ENCODE data around the gene RFPL1.

Gene RFPL1

DNA sequence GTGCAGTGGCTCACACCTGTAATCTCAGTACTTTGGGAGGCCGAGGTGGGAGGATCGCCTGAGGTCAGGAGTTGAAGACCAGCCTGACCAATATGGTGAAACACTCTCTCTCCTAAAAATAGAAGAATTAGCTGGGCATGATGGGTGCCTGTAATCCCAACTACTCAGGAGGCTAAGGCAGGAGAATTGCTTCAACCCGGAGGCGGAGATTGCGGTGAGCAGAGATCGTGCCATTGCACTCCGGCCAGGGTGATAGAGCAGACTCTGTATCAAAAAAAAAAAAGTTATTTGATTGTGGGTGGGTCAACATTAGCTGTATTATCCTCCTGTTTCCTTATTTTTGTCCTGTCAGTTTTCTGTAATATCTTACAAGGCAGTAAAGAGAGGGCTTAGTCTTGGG lies 11.9 kb upstream of the RFPL1 start:
- TF ChIP-seq SIN3A (IDR thresholded peaks at IDR 0.05; ENCODE audit: borderline replicate concordance, insufficient read depth, low read length) (no peak), TAF1 (IDR thresholded peaks at IDR 0.05; ENCODE audit: borderline replicate concordance, insufficient read depth, low read length) (no peak)

DNA sequence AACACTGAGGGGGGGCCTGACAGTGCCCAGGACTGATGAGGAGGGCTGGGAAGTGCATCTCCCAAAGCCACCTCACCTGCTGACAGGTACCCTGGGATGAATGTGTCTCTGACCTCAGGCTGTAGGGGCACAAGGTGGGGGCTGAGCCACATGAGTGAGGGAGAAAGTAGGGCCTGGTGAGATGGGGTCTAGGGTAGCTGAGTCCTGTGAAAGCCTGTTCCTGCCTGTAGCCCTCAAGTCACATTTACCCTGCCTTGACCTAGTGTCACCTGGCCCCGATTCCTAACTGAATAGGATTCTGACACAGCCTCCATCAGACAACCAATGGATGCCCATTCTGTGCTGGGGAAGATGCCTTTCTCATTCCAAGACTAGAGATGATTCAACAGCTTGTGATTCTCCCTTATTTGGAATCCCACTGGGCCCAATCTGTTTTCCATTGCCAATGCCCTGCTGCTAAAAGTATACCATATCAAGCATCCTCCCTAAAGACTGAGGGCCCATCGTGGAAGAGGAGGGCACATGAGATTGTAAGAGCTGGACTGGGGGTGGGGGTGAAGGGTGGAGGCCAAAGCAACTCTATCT lies 11.1 kb upstream of the RFPL1 start:
- no peak for TF ChIP-seq POLR2AphosphoS5 (IDR thresholded peaks at IDR 0.05; ENCODE audit: low read depth, low read length)
- TF ChIP-seq, protein P1, sequence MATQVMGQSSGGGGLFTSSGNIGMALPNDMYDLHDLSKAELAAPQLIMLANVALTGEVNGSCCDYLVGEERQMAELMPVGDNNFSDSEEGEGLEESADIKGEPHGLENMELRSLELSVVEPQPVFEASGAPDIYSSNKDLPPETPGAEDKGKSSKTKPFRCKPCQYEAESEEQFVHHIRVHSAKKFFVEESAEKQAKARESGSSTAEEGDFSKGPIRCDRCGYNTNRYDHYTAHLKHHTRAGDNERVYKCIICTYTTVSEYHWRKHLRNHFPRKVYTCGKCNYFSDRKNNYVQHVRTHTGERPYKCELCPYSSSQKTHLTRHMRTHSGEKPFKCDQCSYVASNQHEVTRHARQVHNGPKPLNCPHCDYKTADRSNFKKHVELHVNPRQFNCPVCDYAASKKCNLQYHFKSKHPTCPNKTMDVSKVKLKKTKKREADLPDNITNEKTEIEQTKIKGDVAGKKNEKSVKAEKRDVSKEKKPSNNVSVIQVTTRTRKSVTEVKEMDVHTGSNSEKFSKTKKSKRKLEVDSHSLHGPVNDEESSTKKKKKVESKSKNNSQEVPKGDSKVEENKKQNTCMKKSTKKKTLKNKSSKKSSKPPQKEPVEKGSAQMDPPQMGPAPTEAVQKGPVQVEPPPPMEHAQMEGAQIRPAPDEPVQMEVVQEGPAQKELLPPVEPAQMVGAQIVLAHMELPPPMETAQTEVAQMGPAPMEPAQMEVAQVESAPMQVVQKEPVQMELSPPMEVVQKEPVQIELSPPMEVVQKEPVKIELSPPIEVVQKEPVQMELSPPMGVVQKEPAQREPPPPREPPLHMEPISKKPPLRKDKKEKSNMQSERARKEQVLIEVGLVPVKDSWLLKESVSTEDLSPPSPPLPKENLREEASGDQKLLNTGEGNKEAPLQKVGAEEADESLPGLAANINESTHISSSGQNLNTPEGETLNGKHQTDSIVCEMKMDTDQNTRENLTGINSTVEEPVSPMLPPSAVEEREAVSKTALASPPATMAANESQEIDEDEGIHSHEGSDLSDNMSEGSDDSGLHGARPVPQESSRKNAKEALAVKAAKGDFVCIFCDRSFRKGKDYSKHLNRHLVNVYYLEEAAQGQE (IDR thresholded peaks at IDR 0.05; ENCODE audit: insufficient read depth in 1 of 2, low read depth in 2 of 2, low read length in 2 of 2): no peak
- no peak for TF ChIP-seq SIN3A (IDR thresholded peaks at IDR 0.05; ENCODE audit: borderline replicate concordance, insufficient read depth, low read length)
- TF ChIP-seq TAF1 (IDR thresholded peaks at IDR 0.05; ENCODE audit: borderline replicate concordance, insufficient read depth, low read length): no peak
- TF ChIP-seq FOXP2 (optimal IDR thresholded peaks at IDR 0.05; ENCODE audit: borderline replicate concordance, extremely low read depth, extremely low read length, insufficient read depth): no peak

DNA sequence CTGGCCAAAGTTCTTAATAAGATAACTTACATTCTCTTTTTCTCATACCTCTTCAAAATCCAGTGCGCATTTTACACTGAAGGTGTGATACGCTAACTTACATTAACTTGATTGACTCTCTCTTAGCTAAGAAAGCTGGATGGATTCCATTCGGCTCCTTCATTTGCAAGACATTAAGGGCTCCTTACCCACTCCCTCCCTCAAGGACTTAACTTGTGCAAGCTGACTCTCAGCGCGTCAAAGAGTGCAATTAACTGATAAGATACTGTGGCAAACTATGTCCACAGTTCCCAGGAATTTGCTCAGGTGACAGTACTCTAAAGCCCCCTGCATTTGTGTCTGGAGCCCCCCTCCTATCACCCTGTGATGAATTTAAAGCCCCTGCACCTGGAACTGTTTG lies 6.4 kb upstream of the RFPL1 start:
- no peak for TF ChIP-seq POLR2AphosphoS5 (IDR thresholded peaks at IDR 0.05; ENCODE audit: low read depth, low read length)
- no peak for TF ChIP-seq TAF1 (IDR thresholded peaks at IDR 0.05; ENCODE audit: borderline replicate concordance, insufficient read depth, low read length)
- TF ChIP-seq FOXP2 (optimal IDR thresholded peaks at IDR 0.05; ENCODE audit: borderline replicate concordance, extremely low read depth, extremely low read length, insufficient read depth): no peak
- TF ChIP-seq, protein P1 (IDR thresholded peaks at IDR 0.05; ENCODE audit: insufficient read depth in 1 of 2, low read depth in 2 of 2, low read length in 2 of 2): no peak
- TF ChIP-seq SIN3A (IDR thresholded peaks at IDR 0.05; ENCODE audit: borderline replicate concordance, insufficient read depth, low read length): no peak

DNA sequence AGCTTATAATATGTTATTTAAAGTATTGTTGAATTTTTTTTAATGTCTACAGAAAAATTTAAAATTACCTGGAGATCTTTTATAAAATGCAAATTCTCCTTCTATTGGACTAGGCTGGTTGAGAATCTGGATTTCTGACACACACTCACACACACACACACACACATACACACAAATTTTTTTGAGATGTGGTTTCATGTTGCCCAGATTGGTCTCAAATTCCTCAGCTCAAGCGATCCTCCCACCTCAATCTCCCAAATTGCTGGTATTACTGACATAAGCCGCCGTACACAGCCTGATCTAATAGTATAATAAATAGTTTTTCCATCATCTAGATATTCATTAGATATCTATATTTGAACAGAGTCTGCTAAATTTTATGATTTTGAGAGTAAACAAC lies 4.5 kb upstream of the RFPL1 start:
- TF ChIP-seq TAF1 (IDR thresholded peaks at IDR 0.05; ENCODE audit: borderline replicate concordance, insufficient read depth, low read length) (no peak), POLR2AphosphoS5 (IDR thresholded peaks at IDR 0.05; ENCODE audit: low read depth, low read length) (no peak), FOXP2 (optimal IDR thresholded peaks at IDR 0.05; ENCODE audit: borderline replicate concordance, extremely low read depth, extremely low read length, insufficient read depth) (no peak), SIN3A (IDR thresholded peaks at IDR 0.05; ENCODE audit: borderline replicate concordance, insufficient read depth, low read length) (no peak)
- TF ChIP-seq, protein P1 (IDR thresholded peaks at IDR 0.05; ENCODE audit: insufficient read depth in 1 of 2, low read depth in 2 of 2, low read length in 2 of 2): no peak

DNA sequence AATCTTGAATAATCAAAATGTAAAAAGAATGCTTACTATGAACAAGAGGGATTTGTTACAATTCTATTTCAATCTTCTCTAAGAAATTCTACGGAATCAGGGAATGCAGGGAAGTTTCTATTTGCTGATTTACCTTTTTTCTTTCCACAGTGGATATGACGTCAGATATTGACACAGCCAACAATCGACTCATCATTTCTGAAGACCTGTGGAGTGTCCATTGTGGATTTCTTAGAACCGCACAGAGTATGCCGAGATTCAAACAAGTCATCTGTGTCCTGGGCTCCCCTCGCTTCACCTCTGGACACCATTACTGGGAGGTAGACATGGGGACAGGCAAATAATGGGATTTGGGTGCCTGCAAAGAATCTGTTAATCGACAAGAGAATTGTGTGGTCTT lies 4.1 kb upstream of the RFPL1 start:
- TF ChIP-seq TAF1 (IDR thresholded peaks at IDR 0.05; ENCODE audit: borderline replicate concordance, insufficient read depth, low read length) (no peak), FOXP2 (optimal IDR thresholded peaks at IDR 0.05; ENCODE audit: borderline replicate concordance, extremely low read depth, extremely low read length, insufficient read depth) (no peak), SIN3A (IDR thresholded peaks at IDR 0.05; ENCODE audit: borderline replicate concordance, insufficient read depth, low read length) (no peak), POLR2AphosphoS5 (IDR thresholded peaks at IDR 0.05; ENCODE audit: low read depth, low read length) (no peak)
- TF ChIP-seq, protein P1 (IDR thresholded peaks at IDR 0.05; ENCODE audit: insufficient read depth in 1 of 2, low read depth in 2 of 2, low read length in 2 of 2): no peak

Measured in PFSK-1 (cell line).